ENCODE results near the gene PCDH8. TPM values are rescaled to one million over a fixed set of nuclear protein-coding genes. Genes with fewer than 3 reads are reported as not detected.

Gene PCDH8
- total and polyA plus RNA-seq, 2 of the 4 experiments (the other 2 are of a cell fraction) = not detected

GRCh38 chr13:52837850-52838249 lies 10.6 kb downstream of the PCDH8 start:
- no peak for DNase-seq
- Histone ChIP-seq H3K27me3 (ENCODE audit: control insufficient read depth, insufficient read depth, low read length) (no peaks in the 10 kb centered on the region), H4K8ac (ENCODE audit: low read depth in 2 of 2, low read length in 2 of 2) (no peak overlapping the region), H2AK5ac (ENCODE audit: low read depth, low read length) (no peak overlapping the region), H3K27ac (ENCODE audit: insufficient read depth, low read length) (no peak overlapping the region), H2BK5ac (ENCODE audit: low read depth, low read length, poor library complexity, severe bottlenecking) (no peak overlapping the region), H2BK15ac (ENCODE audit: low read depth, low read length) (no peak overlapping the region), H3K14ac (replicated peaks; ENCODE audit: low read depth, low read length) (no peak overlapping the region), H3K4me3 (ENCODE audit: insufficient read depth, low read depth, low read length) (no peak overlapping the region), H2AK9ac (replicated peaks; ENCODE audit: low read depth, low read length, poor library complexity) (no peak overlapping the region), H4K20me1 (ENCODE audit: insufficient read depth, low read length) (no peaks in the 10 kb centered on the region), H3K36me3 (ENCODE audit: control insufficient read depth, insufficient read depth, low read length) (no peaks in the 10 kb centered on the region), H3K4ac (ENCODE audit: low read depth, low read length) (no peak overlapping the region), H3K23ac (ENCODE audit: low read depth, low read length) (no peak overlapping the region), H3K4me1 (ENCODE audit: control insufficient read depth, insufficient read depth, low read length) (no peaks in the 10 kb centered on the region), H3K56ac (ENCODE audit: extremely low read depth, insufficient read depth, low read length) (no peak overlapping the region), H2AFZ (replicated peaks; ENCODE audit: low read length, poor library complexity) (no peak overlapping the region), H3K9me3 (ENCODE audit: control insufficient read depth, insufficient read depth, low read length) (no peaks in the 10 kb centered on the region), H4K5ac (ENCODE audit: low read depth, low read length) (no peak overlapping the region), H3K9ac (ENCODE audit: low read depth, low read length) (no peak overlapping the region), H3K4me2 (ENCODE audit: low read depth, low read length) (no peak overlapping the region), H3K9me1 (ENCODE audit: insufficient read depth, low read length) (no peaks in the 10 kb centered on the region), H2BK120ac (ENCODE audit: low read depth, low read length) (no peak overlapping the region), H3K18ac (ENCODE audit: low read depth, low read length) (no peak overlapping the region), H4K91ac (ENCODE audit: insufficient read depth, low read depth, low read length) (no peak overlapping the region), H2BK20ac (ENCODE audit: low read depth, low read length) (no peak overlapping the region), H3K79me1 (ENCODE audit: low read depth in 1 of 2, low read length in 2 of 2) (no peaks in the 10 kb centered on the region)
- TF ChIP-seq, protein P1, sequence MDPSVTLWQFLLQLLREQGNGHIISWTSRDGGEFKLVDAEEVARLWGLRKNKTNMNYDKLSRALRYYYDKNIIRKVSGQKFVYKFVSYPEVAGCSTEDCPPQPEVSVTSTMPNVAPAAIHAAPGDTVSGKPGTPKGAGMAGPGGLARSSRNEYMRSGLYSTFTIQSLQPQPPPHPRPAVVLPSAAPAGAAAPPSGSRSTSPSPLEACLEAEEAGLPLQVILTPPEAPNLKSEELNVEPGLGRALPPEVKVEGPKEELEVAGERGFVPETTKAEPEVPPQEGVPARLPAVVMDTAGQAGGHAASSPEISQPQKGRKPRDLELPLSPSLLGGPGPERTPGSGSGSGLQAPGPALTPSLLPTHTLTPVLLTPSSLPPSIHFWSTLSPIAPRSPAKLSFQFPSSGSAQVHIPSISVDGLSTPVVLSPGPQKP (IDR thresholded peaks at IDR 0.05; ENCODE audit: borderline replicate concordance, low read depth, low read length) = no peak
- TF ChIP-seq CHD1 (IDR thresholded peaks at IDR 0.05; ENCODE audit: low read depth, low read length) (no peak), USF2 (IDR thresholded peaks at IDR 0.05; ENCODE audit: low read depth, low read length) (no peak), RCOR1 (IDR thresholded peaks at IDR 0.05; ENCODE audit: insufficient replicate concordance, low read length) (no peak), RAD21 (IDR thresholded peaks at IDR 0.05; ENCODE audit: low read length) (no peak), BHLHE40 (IDR thresholded peaks at IDR 0.05; ENCODE audit: low read depth, low read length) (no peak), NFE2L2 (IDR thresholded peaks at IDR 0.05; ENCODE audit: low read depth, low read length) (no peak), FOS (IDR thresholded peaks at IDR 0.05; ENCODE audit: low read depth, low read length) (no peak), SMC3 (IDR thresholded peaks at IDR 0.05; ENCODE audit: low read depth, low read length) (no peak), MXI1 (IDR thresholded peaks at IDR 0.05; ENCODE audit: borderline replicate concordance, low read depth, low read length) (no peak), CTCF (conservative IDR thresholded peaks at IDR 0.05; ENCODE audit: low read depth, low read length) (no peak), POLR2A (IDR thresholded peaks at IDR 0.05; ENCODE audit: low read depth, low read length) (no peak), MAZ (IDR thresholded peaks at IDR 0.05; ENCODE audit: borderline replicate concordance, low read depth, low read length) (no peak), RFX5 (IDR thresholded peaks at IDR 0.05; ENCODE audit: low read depth, low read length) (no peak), MAFK (IDR thresholded peaks at IDR 0.05; ENCODE audit: low read depth, low read length) (no peak), CEBPB (IDR thresholded peaks at IDR 0.05; ENCODE audit: low read depth, low read length) (no peak)
- BruUV-seq (replicated peaks) = no TSS peak
- in situ Hi-C loops (cut with MboI; ENCODE audit: low sequenced_read_pairs) = no loop called here
- ATAC-seq (ENCODE audit: low read depth) = no peak
- no CpG with 5 or more reads among the region's 2 CpGs for WGBS, 2 experiments (ENCODE audit: extremely low coverage in 2 of 2, insufficient read length in 1 of 2)
- intact Hi-C loops (cut with micrococcal nuclease) = no loop called here
- CTCF ChIA-PET = no interaction called here
- dilution Hi-C loops (cut with HindIII; ENCODE audit: low sequenced_read_pairs, unreplicated experiment) = no loop called here
- POLR2A ChIA-PET (ENCODE audit: unreplicated experiment) = no interaction called here
